GM12874 (cell line): Measurements from ENCODE around the gene GDF2.

Experiments used
- CTCF ChIP-seq: IDR thresholded peaks from 2 replicates; pipeline ENCODE4 v1.5.1; 2011; ENCODE audit warnings: low read depth, mild to moderate bottlenecking, control low read depth, low read length, moderate library complexity; ENCODE audit not compliant: insufficient read depth

Gene GDF2

GRCh38 chr10:47321521-47322195 lies 596 bp upstream of the GDF2 start:
- no peak for TF ChIP-seq CTCF

DNA sequence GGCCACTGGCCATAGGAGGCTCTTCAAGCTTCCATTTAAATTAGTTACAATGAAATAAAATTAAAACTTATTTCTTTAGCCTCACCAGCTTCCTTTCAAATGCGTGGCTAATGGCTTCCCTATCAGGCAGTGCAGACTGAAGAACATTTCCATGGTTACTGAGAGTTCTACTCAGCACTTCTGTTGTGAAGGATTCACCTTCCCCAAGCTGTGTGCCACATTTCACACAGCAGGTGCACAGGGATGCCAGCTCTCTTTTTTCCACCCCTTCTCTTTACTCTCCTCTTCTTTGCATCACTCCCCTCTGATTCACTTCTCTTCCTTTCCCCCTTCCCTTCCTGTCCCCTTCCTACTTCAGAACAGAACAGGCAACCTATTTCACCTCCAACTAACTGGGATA lies 833 bp downstream of the GDF2 start:
- TF ChIP-seq CTCF = no peak

DNA sequence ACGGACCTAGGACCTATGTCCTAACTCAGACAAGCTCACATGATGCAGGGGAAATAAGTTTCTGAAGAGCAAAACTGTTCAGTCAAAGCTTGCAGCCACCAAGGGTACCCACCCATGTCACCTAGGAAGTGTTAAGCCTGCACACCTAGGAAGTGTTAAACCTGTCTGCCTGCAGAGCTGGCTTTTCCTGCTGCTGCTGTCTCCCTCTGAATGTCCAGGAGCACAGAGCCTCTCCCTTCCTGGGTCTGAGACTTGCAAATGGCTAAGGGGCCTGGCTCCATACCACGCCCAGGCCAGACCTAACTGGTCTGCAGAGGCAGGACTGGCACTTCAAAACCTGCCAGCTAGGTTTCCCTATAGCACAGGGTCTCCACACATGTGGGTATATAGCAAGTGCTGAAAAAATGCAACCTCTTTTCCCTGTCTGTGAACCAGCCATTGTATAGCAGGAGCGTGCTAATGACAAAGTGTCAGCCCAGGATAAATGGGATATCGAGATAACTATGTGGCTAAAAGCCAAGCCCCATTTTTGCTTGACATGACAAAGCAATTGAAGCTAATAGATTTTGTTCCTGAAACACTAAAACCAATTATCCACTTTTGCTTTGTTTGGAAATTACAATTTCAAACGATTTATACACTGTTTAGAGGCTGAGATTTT lies 1.5 kb downstream of the GDF2 start:
- TF ChIP-seq CTCF = no peak

GRCh38 chr10:47325303-47326291 lies 3.3 kb downstream of the GDF2 start:
- no peak for TF ChIP-seq CTCF

GRCh38 chr10:47326306-47326926 lies 4.2 kb downstream of the GDF2 start:
- no peak for TF ChIP-seq CTCF

DNA sequence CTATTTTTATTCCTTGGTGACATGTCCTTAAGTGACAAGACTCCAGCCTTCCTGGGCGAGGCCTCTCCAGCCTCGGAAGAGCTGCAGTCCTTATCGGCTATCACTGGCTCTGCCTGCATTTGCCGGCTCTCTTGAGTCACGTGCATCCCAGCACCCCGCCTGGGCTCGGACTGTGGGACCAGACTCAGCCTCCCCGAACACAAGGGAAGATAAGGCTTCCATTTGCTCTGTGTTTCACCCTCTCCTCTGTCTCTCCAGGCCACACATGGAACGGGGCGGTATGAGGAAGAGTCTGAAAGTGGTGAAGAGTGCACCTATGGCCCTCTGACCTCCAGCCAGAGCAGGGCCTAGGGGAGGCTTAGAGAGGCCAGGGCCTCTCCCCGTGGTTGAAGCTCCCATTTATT lies 4.7 kb downstream of the GDF2 start:
- no peak for TF ChIP-seq CTCF

- no peak for TF ChIP-seq CTCF
Observed at GRCh38 chr10:47329855-47330254, 7.6 kb downstream of the GDF2 start.
